ENCODE data around the gene GNL1. TPM values are rescaled to one million over a fixed set of nuclear protein-coding genes. Genes with fewer than 3 reads are reported as not detected.

GNL1 gene
- total RNA-seq, 1 donor from 2014 or later = 54.8 TPM

DNA sequence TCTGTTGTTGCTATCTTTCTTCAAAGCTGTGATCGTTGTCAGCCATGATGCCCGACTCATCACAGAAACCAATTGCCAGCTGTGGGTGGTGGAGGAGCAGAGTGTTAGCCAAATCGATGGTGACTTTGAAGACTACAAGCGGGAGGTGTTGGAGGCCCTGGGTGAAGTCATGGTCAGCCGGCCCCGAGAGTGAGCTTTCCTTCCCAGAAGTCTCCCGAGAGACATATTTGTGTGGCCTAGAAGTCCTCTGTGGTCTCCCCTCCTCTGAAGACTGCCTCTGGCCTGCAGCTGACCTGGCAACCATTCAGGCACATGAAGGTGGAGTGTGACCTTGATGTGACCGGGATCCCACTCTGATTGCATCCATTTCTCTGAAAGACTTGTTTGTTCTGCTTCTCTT is 34.2 kb upstream of the GNL1 start:
- Histone ChIP-seq H3K4me3 (no peak overlapping the region), H3K36me3 (peaks cover 86% of the 10 kb centered on the region), H3K27ac (peak overlapping the region; percentile 36), H3K9me3 (no peaks in the 10 kb centered on the region), H3K27me3 (no peaks in the 10 kb centered on the region), H3K4me1 (peaks cover 20% of the 10 kb centered on the region)
- DNase-seq (no peak), ATAC-seq (peak; percentile 17)
- intact Hi-C loops (cut with DNase I) = no loop called here
- TF ChIP-seq, protein P1, sequence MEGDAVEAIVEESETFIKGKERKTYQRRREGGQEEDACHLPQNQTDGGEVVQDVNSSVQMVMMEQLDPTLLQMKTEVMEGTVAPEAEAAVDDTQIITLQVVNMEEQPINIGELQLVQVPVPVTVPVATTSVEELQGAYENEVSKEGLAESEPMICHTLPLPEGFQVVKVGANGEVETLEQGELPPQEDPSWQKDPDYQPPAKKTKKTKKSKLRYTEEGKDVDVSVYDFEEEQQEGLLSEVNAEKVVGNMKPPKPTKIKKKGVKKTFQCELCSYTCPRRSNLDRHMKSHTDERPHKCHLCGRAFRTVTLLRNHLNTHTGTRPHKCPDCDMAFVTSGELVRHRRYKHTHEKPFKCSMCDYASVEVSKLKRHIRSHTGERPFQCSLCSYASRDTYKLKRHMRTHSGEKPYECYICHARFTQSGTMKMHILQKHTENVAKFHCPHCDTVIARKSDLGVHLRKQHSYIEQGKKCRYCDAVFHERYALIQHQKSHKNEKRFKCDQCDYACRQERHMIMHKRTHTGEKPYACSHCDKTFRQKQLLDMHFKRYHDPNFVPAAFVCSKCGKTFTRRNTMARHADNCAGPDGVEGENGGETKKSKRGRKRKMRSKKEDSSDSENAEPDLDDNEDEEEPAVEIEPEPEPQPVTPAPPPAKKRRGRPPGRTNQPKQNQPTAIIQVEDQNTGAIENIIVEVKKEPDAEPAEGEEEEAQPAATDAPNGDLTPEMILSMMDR (IDR thresholded peaks at IDR 0.05) = no peak

DNA sequence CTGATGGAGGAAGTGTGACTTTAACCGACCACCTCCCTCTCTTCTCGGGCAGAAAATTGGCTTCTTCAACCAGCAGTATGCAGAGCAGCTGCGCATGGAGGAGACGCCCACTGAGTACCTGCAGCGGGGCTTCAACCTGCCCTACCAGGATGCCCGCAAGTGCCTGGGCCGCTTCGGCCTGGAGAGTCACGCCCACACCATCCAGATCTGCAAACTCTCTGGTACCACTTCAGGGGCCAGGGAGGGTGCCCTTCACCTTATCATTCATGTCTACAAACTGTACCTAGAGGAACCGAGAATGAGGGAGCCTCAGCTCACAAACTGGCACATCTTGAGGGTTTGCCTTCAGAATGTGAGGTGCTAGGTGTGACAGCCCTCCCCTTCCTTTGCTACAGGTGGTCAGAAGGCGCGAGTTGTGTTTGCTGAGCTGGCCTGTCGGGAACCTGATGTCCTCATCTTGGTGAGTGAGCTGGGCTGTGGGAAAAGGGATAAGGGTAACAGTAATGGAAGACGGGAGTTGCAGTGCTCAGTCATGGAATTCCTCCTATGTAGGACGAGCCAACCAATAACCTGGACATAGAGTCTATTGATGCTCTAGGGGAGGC is 33.6 kb upstream of the GNL1 start:
- peak; percentile 17 for DNase-seq
- Histone ChIP-seq H3K27me3 (no peaks in the 10 kb centered on the region), H3K4me3 (no peak overlapping the region), H3K4me1 (peaks cover 20% of the 10 kb centered on the region), H3K9me3 (no peaks in the 10 kb centered on the region), H3K27ac (peak overlapping the region; percentile 36), H3K36me3 (peaks cover 89% of the 10 kb centered on the region)
- TF ChIP-seq, protein P1 (IDR thresholded peaks at IDR 0.05) = no peak
- ATAC-seq = peak; percentile 17
- intact Hi-C loops (cut with DNase I) = no loop called here

DNA sequence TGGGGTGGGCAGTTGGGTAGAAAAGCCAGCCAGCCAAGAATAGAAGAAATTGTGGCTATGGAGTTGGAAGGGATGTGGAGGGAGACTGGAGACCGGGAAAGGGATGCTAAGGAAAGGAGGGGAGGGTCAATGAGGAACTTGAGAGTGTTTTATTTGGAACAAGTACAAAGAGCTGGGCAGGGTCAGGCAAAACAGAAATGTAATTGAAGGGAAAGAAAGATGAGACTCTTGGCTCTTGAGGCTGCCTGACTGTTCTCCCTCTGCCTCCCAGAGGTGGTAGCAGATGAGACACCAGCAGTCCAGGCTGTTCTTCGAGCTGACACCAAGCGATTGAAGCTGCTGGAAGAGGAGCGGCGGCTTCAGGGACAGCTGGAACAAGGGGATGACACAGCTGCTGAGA is 27.6 kb upstream of the GNL1 start:
- Histone ChIP-seq H3K36me3 (peaks cover 100% of the 10 kb centered on the region), H3K27me3 (no peaks in the 10 kb centered on the region), H3K4me3 (no peak overlapping the region), H3K9me3 (no peaks in the 10 kb centered on the region), H3K27ac (no peak overlapping the region), H3K4me1 (no peaks in the 10 kb centered on the region)
- TF ChIP-seq, protein P1 (IDR thresholded peaks at IDR 0.05) = no peak
- peak; percentile 19 for DNase-seq
- ATAC-seq = no peak
- intact Hi-C loops (cut with DNase I) = no loop called here

DNA sequence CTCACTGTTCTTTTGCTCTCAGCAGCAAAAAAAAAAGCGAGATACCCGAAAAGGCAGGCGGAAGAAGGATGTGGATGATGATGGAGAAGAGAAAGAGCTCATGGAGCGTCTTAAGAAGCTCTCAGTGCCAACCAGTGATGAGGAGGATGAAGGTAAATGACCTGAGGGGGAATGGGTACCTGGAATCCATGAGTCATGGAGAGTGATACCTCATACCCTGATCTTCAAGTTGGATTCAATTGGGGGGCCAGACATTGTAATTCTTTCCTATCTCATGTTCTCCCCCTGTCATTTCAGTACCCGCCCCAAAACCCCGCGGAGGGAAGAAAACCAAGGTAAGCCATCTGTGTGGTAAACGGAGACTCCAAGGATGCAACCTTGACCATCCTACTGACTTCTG is 21.8 kb upstream of the GNL1 start:
- ATAC-seq (no peak), DNase-seq (no peak)
- Histone ChIP-seq H3K27me3 (no peaks in the 10 kb centered on the region), H3K9me3 (no peaks in the 10 kb centered on the region), H3K36me3 (peaks cover 76% of the 10 kb centered on the region), H3K27ac (no peak overlapping the region), H3K4me1 (peaks cover 7% of the 10 kb centered on the region), H3K4me3 (no peak overlapping the region)
- intact Hi-C loops (cut with DNase I) = no loop called here
- TF ChIP-seq, protein P1 (IDR thresholded peaks at IDR 0.05) = no peak

DNA sequence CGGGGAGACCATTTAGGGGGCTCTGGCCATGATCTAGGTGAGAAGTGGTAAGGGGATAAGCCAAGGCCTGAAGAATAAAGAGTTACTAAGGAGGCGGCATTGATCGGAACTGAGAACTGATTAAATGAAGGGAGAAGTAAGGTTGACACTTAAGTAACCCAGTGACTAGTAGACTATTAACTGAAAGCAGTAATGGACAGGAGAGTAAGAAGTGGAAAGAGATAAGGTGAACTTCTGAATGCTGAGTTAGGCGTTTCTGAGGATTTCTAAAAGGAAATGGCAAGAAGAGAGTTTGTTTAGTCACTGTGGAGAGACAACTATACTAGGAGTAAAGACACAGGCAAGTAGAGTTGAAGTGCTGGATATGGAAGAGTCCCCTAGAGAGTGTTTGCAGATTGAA is 16.8 kb upstream of the GNL1 start:
- no peaks in the 10 kb centered on the region for H3K9me3 ChIP-seq
- peaks cover 26% of the 10 kb centered on the region for H3K36me3 ChIP-seq
- no peak for ATAC-seq
- no peak overlapping the region for H3K4me3 ChIP-seq
- no peaks in the 10 kb centered on the region for H3K27me3 ChIP-seq
- H3K4me1 ChIP-seq = peaks cover 29% of the 10 kb centered on the region
- intact Hi-C loops (cut with DNase I) = no loop called here
- no peak for DNase-seq
- H3K27ac ChIP-seq = no peak overlapping the region
- TF ChIP-seq, protein P1 (IDR thresholded peaks at IDR 0.05) = no peak

DNA sequence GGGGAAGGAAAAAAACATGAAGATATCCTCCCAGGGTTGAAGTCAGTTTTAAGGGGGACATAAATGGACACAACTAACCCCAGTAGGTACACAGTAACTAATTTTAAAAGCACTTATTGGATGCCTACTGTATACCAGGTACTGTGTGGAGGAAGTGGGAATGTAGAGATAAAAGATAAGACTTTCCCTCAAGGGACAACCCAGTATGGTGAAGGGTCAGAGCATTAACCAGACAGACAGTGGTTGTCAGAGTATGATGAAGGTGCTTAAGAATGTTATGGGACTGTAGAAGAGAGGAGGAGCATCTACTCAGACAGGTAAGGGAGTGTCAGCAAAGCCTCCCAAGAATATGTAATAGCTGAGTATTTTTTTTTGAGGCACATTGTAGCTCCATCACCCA is 15.9 kb upstream of the GNL1 start:
- no peaks in the 10 kb centered on the region for H3K27me3 ChIP-seq
- TF ChIP-seq, protein P1 (IDR thresholded peaks at IDR 0.05) = no peak
- DNase-seq (no peak), ATAC-seq (no peak)
- H3K27ac ChIP-seq = peak overlapping the region; percentile 90
- H3K9me3 ChIP-seq = no peaks in the 10 kb centered on the region
- intact Hi-C loops (cut with DNase I) = no loop called here
- H3K4me1 ChIP-seq = peaks cover 29% of the 10 kb centered on the region
- H3K36me3 ChIP-seq = peaks cover 17% of the 10 kb centered on the region
- H3K4me3 ChIP-seq = peak overlapping the region; percentile 63
